Erythroblast (primary cell): ENCODE measurements around the gene MARK3.
A peak's percentile ranks its signal among the peaks of the same experiment; 100 is the strongest.
"Not testable (repeated sequence)": the region's sequence is repeated elsewhere in the genome, so short reads cannot be mapped to it uniquely, and the experiment has no call there.

Experiments
- DNase-seq, 2 experiments: peaks; one replicate each; lab custom pipeline; 2025; lab: John Stamatoyannopoulos, UW
- GATA1 ChIP-seq: IDR thresholded peaks from 2 replicates; pipeline ENCODE4 v1.6.1; 2011; ENCODE audit warnings: low read depth, mild to moderate bottlenecking, control low read depth, low read length, moderate library complexity
- POLR2A ChIP-seq: IDR thresholded peaks from 2 replicates; pipeline ENCODE4 v1.6.1; 2011; ENCODE audit warnings: mild to moderate bottlenecking, low read length

The MARK3 gene

DNA sequence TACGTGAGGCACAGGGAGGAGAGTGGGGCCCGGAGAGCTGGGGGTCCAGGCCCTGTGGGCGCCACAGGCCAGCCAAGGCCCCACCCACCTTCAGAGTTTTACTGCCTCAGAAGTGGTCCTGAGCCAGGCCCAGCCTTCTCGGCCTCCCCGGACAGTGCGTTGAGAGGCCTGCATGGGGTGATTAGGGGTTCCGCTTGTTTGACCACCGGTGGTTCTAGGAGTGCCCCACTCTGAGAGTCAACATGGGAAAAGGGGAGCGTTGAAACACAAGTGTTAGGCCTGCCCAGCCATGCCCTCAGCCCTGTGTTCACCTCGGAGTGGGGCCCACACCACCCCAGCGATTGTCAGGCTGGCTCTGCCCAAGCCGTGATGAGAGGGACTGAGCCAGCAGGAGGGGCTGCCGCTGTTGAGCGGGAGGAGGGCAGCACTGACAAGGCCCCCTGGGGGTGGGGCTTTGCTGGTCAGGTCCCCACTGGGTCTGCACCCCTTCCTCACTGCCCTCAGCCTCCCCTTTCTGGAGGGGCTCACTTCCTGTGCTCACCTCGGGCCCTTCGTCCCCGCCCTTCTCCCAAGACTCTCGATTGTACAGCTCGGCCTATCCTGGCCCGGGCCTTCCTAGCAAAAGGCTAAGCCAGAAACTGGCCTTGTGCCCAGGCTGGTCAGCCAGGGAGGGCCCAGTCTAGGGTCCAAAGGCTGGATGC, 132.7 kb downstream of the MARK3 start:
- TF ChIP-seq GATA1 (no peak), POLR2A (no peak)
- DNase-seq = no peak

DNA sequence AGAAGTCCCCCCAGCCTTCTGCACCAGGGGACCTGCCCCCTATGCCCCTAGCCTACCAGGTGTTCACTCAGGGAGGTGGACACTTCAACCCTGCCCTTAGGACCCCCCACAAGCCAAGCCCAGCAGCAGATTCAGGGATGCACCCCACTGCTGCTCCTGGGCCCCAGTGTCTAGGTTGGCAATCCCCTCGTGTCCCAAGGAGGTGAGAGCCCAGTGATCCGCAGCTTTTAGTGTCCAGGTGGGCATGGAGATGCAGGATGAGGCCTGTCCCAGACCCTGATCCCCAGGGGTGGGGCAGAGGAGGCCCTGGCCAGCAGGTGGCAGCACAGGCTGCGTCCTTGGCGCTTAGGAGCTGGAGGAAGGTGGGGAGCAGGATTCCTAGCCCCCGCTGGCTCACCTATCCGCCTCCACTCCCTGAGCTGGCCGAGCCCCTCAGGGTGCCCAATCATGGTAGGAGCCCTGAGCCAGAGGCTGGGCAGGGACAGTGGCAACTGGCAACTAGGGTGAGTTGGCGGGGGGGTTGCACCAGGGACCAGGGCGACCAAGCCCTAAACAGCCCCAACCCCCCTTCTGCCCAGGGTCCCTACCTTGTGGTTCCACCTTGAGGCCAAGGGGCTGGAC, 133.3 kb downstream of the MARK3 start:
- peak; percentile 53 to 71 for DNase-seq
- no peak for TF ChIP-seq POLR2A
- no peak for TF ChIP-seq GATA1

DNA sequence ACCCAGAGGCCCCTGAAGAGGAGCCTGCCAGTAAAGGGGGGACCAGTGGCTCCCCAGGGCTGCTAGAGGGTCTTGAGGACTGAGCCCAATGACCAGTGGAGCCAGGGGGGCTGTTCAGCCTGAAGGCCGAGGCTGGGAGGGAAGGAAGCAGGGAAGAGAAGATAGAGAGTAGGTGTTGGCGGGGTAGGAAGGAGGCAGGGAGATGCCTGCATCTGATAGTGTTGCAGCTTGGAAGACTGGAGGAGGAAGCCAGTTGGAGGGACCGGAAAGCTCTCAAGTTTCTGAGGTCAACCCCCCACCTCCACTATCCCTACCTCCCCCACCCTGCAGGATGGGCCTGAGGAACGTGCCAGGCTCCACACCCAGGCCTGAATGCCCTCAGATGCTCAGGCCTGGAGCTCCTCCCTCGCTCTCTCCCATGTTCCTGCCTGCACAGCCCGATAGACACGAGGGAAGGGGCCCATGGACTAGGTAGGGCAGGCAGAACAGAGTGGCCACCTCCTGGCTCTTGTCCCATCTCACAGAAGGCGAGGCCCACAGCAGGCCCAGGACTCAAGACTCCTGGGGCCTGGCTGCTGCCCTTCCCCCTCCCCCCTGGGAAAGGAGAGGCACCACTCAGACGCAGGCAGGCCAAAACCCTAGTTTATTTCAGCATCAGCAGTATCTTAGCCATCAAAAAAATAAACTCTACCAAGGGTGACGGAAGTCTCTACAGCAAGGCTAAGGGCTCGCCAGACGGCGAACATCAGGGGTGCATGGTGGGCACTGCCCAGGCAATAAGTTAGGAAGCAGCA, 134.0 kb downstream of the MARK3 start:
- peak; percentile 41 to 53 for DNase-seq
- no peak for TF ChIP-seq GATA1
- TF ChIP-seq POLR2A = no peak

DNA sequence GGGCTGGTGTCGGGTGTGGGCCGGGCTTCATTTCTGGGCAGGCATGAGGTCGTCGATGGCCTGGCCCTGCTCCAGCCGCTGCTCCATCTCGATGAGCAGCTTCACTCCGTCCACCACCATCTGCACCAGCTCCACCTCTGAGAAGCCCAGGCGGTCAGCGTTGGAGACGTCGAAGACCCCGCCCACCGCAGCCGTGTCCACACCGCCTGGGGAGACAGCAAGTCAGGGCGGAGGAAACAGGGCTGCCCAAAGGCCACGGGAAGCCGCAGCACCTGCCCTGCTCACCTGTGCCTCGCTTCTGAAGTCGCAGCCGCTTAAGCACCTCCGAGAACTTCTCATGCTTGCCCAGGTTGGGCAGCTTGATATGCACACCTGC, 134.6 kb downstream of the MARK3 start:
- TF ChIP-seq GATA1 (no peak), POLR2A (no peak)
- no peak for DNase-seq

DNA sequence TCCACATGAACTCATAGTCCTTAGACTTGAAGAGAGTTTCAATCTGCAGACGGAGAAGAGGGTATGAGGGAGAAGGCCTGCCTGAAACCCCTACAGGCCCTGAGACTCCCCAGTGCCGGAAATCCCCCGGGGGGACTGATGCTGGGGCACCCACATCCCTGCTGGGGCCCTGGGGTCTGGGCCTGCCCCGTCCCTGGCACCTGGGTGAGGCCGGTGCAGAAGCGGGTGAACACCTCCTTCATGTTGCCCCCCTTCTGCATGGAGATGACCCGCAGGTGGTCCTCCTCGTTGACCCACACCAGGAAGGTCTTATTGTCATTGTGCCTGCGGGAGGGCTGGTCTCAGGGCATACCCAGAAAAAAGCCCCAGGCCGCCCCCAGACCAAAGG, 135.0 kb downstream of the MARK3 start:
- TF ChIP-seq GATA1 (no peak), POLR2A (no peak)
- no peak for DNase-seq

DNA sequence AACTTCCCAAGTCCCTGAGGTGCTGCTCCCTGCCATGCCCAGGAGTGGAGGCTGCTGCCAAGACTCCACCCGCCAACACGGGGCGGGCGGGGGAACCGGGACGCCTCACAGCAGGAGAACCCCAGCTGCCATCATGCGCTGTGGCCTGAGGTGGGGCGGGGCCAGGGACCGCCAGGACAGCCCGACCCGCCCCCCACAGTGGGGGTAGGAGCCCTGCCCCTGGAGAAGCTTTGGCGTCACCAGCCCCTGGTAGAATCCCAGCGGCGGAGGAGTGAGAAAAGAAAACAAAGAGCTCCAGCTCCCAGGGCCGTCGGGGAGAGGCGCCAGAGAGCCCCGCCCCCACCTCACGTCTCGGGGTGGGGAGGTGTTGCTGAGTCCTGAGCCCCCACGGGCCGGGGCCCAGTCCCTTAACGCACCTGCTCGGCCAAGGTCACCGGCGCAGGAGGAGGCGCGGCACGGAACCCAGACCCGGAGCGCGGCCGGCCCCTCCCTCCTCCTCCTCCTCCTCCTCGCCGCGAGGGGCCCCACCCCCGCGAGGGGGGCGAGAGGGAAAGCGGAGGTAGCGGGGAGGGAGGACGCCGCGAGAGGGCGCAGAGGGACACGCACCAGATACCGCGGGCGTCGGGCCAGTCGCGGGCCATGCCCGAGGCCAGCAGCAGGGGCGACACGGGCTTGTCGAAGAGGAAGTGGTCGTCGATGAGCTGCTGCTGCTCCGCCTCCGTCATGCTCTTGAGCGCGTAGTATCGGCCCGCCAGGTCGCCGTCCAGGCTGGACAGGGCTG, 135.6 kb downstream of the MARK3 start:
- TF ChIP-seq POLR2A (peak; percentile 23), GATA1 (no peak)
- peak; percentile 86 to 92 for DNase-seq

DNA sequence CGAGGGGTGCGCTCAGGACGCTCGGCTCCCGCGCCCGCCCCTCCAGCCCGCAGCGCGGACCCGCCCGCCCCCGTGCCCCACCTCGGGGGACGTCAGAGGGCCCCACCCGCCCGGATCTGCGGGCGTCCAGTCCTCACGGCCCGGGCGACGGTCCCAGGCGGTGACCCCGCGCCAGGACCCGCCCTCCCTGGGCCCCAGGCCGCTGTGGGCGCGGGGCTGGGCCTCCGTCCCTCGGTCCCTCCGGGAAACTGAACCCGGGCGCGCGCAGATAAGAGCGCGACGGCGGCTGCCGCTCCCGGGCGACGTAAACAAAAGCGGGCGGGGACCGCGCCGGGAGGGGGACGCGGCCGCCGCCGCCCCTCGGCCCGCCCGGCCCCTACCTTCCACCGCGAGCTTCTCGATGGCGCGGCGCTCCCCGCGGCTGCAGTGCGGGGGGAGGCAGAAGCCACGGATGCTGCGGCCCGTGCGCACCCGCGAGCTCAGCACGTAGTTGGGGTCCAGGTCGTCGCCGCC, 136.3 kb downstream of the MARK3 start:
- TF ChIP-seq GATA1 = no peak
- no peak for TF ChIP-seq POLR2A
- peak in 1 of 2 experiments; percentile 81 for DNase-seq

DNA sequence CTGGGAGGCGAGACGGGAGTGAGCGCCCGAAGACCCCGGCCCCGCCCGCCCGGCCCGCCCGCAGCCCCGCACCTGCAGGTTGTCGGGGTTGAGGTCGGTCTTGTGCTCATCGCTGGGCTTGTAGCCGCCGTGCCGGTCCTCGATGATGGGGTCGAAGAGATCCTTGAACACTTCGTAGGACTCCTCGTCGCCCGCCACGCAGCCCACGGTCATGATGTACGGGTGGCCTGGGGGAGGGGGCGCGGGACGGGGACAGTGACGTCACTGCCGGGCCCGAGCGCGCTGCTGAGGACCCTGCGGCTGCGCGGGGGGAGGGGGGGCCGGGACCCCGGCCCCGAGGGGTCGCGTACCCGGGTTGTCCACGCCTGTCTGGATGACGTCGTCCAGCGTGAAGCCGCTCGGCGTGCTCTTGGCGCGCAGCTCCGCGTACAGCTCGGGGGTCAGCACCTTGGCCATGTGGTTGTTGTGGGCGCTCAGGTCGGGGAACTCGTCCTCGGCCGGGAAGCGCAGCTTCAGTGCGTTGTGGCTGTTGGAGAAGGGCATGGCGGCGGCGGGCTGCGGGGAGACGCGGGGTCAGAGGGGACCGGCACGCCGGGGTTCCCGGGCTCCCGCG, 136.8 kb downstream of the MARK3 start:
- peak; percentile 56 to 63 for DNase-seq

DNA sequence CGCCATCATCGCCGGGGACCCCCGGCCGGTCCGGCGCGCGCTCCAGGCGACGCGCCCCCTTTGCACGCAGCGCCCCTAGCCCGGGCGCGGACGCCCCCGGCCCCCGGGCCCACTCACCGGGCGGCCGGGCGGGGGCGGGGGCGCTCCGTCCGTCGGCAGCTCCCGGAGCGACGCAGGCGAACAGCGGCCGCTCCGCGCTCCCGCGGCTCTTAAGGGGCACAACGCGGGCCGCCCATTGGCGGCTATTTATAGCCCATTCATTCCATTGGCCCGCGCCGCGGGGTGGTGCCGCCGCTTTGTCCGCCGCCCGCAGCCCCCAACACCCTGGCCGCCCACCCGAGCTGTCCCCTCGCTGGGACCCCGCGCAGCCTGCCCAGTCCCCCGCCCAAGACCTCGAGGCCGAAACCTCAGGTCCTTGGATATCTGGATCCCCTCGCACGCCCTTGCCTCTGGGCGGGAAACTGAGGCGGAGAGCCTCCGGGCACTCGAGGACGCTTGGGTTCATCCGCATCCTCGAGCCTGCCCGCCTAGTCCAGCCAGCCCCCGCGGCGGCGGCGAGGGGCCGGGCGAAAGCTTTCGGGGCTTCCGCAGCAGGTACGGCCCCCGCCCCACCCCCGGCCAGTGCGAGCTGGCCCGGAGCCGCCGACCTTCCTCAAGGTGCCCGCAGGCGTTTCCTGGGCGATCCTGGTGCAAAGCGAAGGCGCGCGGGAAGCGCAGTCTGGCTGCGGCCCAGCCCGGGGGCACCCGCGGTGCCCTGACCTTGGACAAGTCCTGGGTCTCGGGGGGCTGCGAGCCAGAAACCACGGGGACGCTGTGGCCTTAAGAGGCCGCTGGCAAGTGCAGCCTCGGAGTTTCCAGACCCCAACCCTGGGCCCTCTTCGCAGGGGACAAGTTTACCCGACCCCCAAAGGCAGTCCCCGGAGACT, 137.7 kb downstream of the MARK3 start, which contains the start of gene CKB:
TSS of gene CKB (minus strand) at position 182 of the 926 bp plus-strand sequence. CDS start 337 bp downstream, outside the sequence.
- peak; percentile 61 to 64 for DNase-seq

More for the DNA sequence above, 136.8 kb downstream of the MARK3 start:
- TF ChIP-seq POLR2A (no peak), GATA1 (no peak)

DNA sequence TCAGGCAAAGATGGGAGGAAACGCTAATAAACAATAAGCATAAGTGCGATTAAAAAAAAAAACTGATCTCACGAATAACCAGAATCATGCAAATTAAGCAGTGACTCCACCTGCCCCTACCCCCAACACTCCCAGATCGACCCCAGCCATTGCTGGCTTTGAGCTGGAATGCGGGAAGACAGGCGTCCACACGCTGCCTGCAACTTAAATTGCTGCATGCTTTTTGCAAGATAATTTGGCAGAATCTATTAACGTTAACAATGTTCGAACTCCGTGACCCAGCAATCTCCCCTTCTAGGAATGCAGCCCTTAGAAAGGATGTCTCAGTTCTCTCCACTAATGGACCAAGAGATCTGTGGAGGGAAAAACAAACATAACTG, 138.3 kb downstream of the MARK3 start:
- DNase-seq = no peak
- TF ChIP-seq GATA1 (no peak), POLR2A (no peak)

More for the DNA sequence above, 137.7 kb downstream of the MARK3 start, which contains the start of gene CKB:
- TF ChIP-seq POLR2A = peak; percentile 10
- no peak for TF ChIP-seq GATA1

DNA sequence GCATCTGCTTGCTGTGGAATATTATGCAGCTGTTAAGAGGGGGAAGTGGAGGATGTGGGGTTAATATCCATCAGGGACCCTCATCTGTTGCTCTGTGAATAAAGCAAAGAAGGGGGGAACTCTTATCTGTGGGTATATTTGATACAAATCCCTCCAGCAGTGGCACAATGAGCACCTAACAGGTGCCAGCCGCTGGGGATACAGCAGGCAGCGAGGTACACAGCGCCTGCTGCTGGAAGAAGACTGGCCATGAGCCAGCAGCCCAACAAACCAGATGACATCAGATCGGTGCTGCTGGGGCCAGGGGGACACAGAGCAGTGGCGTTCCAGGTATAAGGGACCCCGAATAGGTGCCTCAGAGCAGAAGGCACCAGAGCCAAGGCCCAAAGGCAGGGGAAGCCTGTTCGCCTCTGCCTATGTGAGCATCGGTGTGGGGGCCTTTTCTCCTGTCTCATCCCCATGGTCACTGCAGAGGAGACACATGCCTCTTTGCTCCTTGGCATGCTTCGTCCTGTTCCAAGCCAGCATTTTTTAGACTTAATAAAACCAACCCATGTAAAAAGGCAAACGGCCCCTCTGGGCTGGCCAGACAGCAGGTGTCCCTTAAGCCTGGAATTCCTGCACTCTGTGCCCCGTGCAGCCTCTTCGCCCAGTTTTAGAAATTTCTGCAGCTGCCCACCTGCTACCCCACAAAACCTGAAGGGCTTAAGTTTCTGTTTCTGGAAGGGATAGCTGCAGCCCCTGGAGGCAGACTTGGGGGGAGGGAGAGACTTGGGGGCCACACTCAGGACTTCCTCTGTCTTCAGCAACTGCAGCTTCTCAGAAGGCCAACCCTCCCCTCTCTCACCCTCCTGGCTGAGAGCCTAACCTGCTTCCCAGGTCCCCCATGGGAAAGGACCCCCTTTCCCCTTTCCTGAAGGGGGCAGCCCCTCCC, 139.1 kb downstream of the MARK3 start:
- no peak for TF ChIP-seq GATA1
- no peak for TF ChIP-seq POLR2A
- DNase-seq = no peak

DNA sequence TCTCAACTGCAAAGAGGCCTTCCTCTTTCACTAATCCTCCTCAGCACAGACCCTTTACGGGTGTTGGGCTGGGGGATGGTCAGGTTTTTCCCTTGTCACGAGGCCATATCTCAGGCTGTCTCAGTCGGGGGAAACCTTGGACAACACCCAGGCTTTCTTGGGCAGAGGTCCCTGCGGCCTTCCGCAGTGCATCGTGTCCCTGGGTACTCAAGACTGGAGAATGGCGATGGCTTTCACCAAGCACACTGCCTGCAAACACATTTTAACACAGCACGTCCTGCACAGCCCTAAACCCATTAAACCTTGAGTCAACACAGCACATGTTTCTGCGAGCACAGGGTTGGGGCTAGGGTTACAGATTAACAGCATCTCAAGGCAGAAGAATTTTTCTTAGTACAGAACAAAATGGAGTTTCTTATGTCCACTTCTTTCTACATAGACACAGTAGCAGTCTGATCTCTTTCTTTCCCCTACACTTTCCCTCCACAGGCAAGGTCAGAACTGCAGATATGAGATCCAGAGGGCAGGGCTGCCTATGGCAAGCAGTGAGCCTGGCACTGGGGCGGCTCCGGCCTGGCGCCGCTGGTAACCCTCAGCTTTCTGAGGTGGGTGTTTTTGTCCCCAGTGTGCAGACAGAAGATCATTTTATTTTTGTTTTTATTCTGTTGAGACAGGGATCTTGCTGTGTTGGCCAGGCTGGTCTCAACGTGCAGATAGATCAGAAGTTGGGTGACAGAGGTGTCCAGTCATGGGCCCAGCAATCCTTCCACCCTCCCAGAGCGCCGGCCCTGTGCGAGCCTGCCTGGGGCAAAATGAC, 140.4 kb downstream of the MARK3 start:
- not testable (repeated sequence) for DNase-seq
